ENCODE measurements around the gene TMIGD3.

Gene TMIGD3

GRCh38 chr1:111491070-111491469 is 12.4 kb downstream of the TMIGD3 start:
- no peak overlapping the region for H3K27ac ChIP-seq
- TF ChIP-seq, protein P1, sequence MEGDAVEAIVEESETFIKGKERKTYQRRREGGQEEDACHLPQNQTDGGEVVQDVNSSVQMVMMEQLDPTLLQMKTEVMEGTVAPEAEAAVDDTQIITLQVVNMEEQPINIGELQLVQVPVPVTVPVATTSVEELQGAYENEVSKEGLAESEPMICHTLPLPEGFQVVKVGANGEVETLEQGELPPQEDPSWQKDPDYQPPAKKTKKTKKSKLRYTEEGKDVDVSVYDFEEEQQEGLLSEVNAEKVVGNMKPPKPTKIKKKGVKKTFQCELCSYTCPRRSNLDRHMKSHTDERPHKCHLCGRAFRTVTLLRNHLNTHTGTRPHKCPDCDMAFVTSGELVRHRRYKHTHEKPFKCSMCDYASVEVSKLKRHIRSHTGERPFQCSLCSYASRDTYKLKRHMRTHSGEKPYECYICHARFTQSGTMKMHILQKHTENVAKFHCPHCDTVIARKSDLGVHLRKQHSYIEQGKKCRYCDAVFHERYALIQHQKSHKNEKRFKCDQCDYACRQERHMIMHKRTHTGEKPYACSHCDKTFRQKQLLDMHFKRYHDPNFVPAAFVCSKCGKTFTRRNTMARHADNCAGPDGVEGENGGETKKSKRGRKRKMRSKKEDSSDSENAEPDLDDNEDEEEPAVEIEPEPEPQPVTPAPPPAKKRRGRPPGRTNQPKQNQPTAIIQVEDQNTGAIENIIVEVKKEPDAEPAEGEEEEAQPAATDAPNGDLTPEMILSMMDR (conservative IDR thresholded peaks at IDR 0.05) = no peak
- TF ChIP-seq ZFX (IDR thresholded peaks at IDR 0.05) = no peak

- TF ChIP-seq, protein P1 (conservative IDR thresholded peaks at IDR 0.05) = no peak
- no peak for TF ChIP-seq ZFX (IDR thresholded peaks at IDR 0.05)
- H3K27ac ChIP-seq = no peak overlapping the region
These were observed 13.2 kb downstream of the TMIGD3 start for GRCh38 chr1:111490220-111490619.

DNA sequence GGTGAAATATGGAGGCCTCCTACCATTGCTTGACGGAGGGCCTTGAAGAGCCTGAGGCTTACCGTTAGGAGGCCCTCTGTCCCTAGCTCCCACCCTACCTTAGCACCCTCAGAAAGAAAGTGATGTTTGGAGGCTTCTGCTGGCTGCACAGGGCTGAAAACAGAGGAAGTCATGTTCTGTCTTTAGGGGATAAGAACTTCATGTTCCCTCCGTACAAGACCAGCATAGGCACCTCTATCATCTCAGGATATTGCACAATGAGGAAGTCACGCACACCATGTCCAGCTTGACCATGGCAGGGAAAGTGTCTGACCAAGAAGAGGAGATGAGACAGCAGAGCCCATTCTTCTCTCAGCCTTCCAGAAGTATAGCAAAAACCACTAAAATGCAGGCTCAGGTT is 13.8 kb downstream of the TMIGD3 start:
- H3K27ac ChIP-seq = no peak overlapping the region
- TF ChIP-seq, protein P1 (conservative IDR thresholded peaks at IDR 0.05) = no peak
- no peak for TF ChIP-seq ZFX (IDR thresholded peaks at IDR 0.05)

GRCh38 chr1:111488669-111489068 is 14.8 kb downstream of the TMIGD3 start:
- no peak overlapping the region for H3K27ac ChIP-seq
- TF ChIP-seq ZFX (IDR thresholded peaks at IDR 0.05) = no peak
- TF ChIP-seq, protein P1 (conservative IDR thresholded peaks at IDR 0.05) = no peak

GRCh38 chr1:111487133-111487532 is 16.3 kb downstream of the TMIGD3 start:
- no peak for TF ChIP-seq ZFX (IDR thresholded peaks at IDR 0.05)
- TF ChIP-seq, protein P1 (conservative IDR thresholded peaks at IDR 0.05) = no peak
- no peak overlapping the region for H3K27ac ChIP-seq

GRCh38 chr1:111486431-111486830 is 17.0 kb downstream of the TMIGD3 start:
- no peak overlapping the region for H3K27ac ChIP-seq

GRCh38 chr1:111484391-111485026 is 18.9 kb downstream of the TMIGD3 start:
- H3K27ac ChIP-seq = no peak overlapping the region
- TF ChIP-seq ZFX (IDR thresholded peaks at IDR 0.05) = no peak
- TF ChIP-seq, protein P1 (conservative IDR thresholded peaks at IDR 0.05) = no peak

More at GRCh38 chr1:111486431-111486830, 17.0 kb downstream of the TMIGD3 start:
- no peak for TF ChIP-seq ZFX (IDR thresholded peaks at IDR 0.05)
- TF ChIP-seq, protein P1 (conservative IDR thresholded peaks at IDR 0.05) = no peak
